BJ (cell line): Measurements from ENCODE around the gene H6PD. TPM values are rescaled to one million over a fixed set of nuclear protein-coding genes. Genes with fewer than 3 reads are reported as not detected.

Source experiments
- CTCF ChIA-PET: fragments of 350-600 bp; formaldehyde crosslinking; extraction: SDS; loops from one replicate; lab custom pipeline; 2021; ENCODE audit warnings: antibody characterized with exemption, inconsistent platforms; lab: Yijun Ruan, JAX
- POLR2A ChIA-PET: fragments of 300-600 bp; sonication (Branson Sonifier 250); formaldehyde crosslinking; extraction: SDS; loops from one replicate; lab custom pipeline; 2021; ENCODE audit warnings: antibody characterized with exemption; lab: Charles Lee
- DNase-seq: peaks from one replicate; pipeline ENCODE4 v3.0.0-alpha.2; 2011; ENCODE audit warnings: low read depth
- H3K27me3 ChIP-seq: 2 replicates; pipeline ENCODE4 v1.6.0; 2011; ENCODE audit warnings: low read length; ENCODE audit not compliant: control insufficient read depth, insufficient read depth
- H3K36me3 ChIP-seq: 2 replicates; pipeline ENCODE4 v1.5.1; 2011; ENCODE audit warnings: low read length; ENCODE audit not compliant: control insufficient read depth, insufficient read depth
- H3K4me3 ChIP-seq: 2 replicates; pipeline ENCODE4 v1.5.1; 2011; ENCODE audit warnings: low read depth, mild to moderate bottlenecking, control low read depth, low read length
- polyA plus RNA-seq: library from polyadenylated mRNA; depleted of rRNA; stranded (reverse); fragments of >200 nt; gene quantifications from 2 replicates; pipeline ENCODE4 v1.2.3, GENCODE V29; 2011
- TF ChIP-seq, protein P1 (sequence below): IDR thresholded peaks from 2 replicates; pipeline ENCODE4 v1.5.1; 2011; ENCODE audit warnings: low read depth, mild to moderate bottlenecking, control low read depth, inconsistent platforms, low read length, moderate library complexity; ENCODE audit not compliant: insufficient read depth

H6PD gene
- polyA plus RNA-seq, 1 experiment = 16.6 TPM

- H3K36me3 ChIP-seq = peaks cover 8% of the 10 kb centered on the region
- POLR2A ChIA-PET = no interaction called here
- no peak for DNase-seq
- TF ChIP-seq, protein P1, sequence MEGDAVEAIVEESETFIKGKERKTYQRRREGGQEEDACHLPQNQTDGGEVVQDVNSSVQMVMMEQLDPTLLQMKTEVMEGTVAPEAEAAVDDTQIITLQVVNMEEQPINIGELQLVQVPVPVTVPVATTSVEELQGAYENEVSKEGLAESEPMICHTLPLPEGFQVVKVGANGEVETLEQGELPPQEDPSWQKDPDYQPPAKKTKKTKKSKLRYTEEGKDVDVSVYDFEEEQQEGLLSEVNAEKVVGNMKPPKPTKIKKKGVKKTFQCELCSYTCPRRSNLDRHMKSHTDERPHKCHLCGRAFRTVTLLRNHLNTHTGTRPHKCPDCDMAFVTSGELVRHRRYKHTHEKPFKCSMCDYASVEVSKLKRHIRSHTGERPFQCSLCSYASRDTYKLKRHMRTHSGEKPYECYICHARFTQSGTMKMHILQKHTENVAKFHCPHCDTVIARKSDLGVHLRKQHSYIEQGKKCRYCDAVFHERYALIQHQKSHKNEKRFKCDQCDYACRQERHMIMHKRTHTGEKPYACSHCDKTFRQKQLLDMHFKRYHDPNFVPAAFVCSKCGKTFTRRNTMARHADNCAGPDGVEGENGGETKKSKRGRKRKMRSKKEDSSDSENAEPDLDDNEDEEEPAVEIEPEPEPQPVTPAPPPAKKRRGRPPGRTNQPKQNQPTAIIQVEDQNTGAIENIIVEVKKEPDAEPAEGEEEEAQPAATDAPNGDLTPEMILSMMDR = no peak
- no peak overlapping the region for H3K4me3 ChIP-seq
- no peaks in the 10 kb centered on the region for H3K27me3 ChIP-seq
- CTCF ChIA-PET = interaction anchor here (0.8 to 1.4 kb wide), 3 partner anchors 9 to 62 kb away, joined by 3 to 4 read pairs (median 3); no protein-coding TSS in a partner anchor
Observed at GRCh38 chr1:9243066-9243739, 8.6 kb downstream of the H6PD start.

DNA sequence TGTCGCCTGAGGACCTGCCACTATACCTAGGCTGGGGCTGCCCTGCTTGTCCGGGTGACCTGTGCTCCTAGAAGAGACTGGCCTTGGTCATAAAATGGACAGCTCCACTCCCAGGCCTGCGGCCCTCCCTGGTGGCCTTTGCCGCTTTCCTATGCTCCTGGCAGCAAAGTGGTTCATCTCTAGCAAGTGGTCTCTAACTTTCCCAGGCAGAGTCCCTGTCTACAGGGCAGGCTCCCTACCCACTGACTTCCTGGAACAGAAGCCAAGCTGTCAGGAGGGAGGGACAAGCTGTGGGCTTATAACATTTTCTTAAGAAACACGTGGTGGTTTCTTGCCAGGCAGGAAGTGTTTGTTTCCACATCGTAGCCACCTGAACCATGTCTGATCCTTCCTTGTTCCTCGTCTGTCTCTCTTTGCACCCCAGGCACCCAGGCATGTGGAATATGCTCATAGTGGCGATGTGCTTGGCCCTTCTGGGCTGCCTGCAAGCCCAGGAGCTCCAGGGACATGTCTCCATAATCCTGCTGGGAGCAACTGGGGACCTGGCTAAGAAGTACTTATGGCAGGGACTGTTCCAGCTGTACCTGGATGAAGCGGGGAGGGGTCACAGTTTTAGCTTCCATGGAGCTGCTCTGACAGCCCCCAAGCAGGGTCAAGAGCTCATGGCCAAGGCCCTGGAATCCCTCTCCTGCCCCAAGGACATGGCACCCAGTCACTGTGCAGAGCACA is 10.1 kb downstream of the H6PD start:
- TF ChIP-seq, protein P1 = no peak
- no peak overlapping the region for H3K4me3 ChIP-seq
- DNase-seq = no peak
- POLR2A ChIA-PET = no interaction called here
- H3K27me3 ChIP-seq = no peaks in the 10 kb centered on the region
- H3K36me3 ChIP-seq = peaks cover 11% of the 10 kb centered on the region
- CTCF ChIA-PET = interaction anchor here (0.8 to 1.9 kb wide), 6 partner anchors 10 to 211 kb away, joined by 3 to 8 read pairs (median 4); partner anchors contain the start of gene H6PD

DNA sequence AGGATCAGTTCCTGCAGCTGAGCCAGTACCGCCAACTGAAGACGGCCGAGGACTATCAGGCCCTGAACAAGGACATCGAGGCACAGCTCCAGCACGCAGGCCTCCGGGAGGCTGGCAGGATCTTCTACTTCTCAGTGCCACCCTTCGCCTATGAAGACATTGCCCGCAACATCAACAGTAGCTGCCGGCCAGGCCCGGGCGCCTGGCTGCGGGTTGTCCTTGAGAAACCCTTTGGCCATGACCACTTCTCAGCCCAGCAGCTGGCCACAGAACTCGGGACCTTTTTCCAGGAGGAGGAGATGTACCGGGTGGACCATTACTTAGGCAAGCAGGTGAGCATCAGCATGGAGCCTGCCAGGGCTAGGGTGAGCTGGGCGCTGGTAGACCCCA is 10.7 kb downstream of the H6PD start:
- TF ChIP-seq, protein P1 = no peak
- Histone ChIP-seq H3K27me3 (no peaks in the 10 kb centered on the region), H3K4me3 (no peak overlapping the region), H3K36me3 (peaks cover 15% of the 10 kb centered on the region)
- no peak for DNase-seq
- ChIA-PET POLR2A (no interaction called here), CTCF (interaction anchor here (1.1 to 1.9 kb wide), 4 partner anchors 9 to 211 kb away, joined by 4 to 8 read pairs (median 4); partner anchors contain the start of gene H6PD)

GRCh38 chr1:9245661-9246060 is 11.1 kb downstream of the H6PD start:
- ChIA-PET CTCF (interaction anchor here (1.1 to 1.9 kb wide), 4 partner anchors 11 to 210 kb away, joined by 4 to 8 read pairs (median 5); partner anchors contain the start of gene H6PD), POLR2A (no interaction called here)
- Histone ChIP-seq H3K36me3 (peaks cover 15% of the 10 kb centered on the region), H3K27me3 (no peaks in the 10 kb centered on the region), H3K4me3 (no peak overlapping the region)
- no peak for DNase-seq
- TF ChIP-seq, protein P1 = no peak

- H3K4me3 ChIP-seq = no peak overlapping the region
- no peak for DNase-seq
- peaks cover 15% of the 10 kb centered on the region for H3K36me3 ChIP-seq
- POLR2A ChIA-PET = interaction anchor here (0.6 kb wide), 1 partner anchor 75 kb away, joined by 4 read pairs; no protein-coding TSS in a partner anchor
- no peaks in the 10 kb centered on the region for H3K27me3 ChIP-seq
- TF ChIP-seq, protein P1 = no peak
- CTCF ChIA-PET = interaction anchor here (1.6 to 1.8 kb wide), 2 partner anchors 12 to 21 kb away, joined by 4 to 6 read pairs; partner anchors contain the start of gene H6PD
Observed at GRCh38 chr1:9246215-9246614, 11.6 kb downstream of the H6PD start.
